Esophagus squamous epithelium (tissue), 5 donors: ENCODE results near the gene DAP3. TPM values are rescaled to one million over a fixed set of nuclear protein-coding genes. Genes with fewer than 3 reads are reported as not detected.
"Not testable (repeated sequence)": the region's sequence is repeated elsewhere in the genome, so short reads cannot be mapped to it uniquely, and the experiment has no call there.

Experiments used
- DNase-seq: peaks from one replicate; lab custom pipeline; 2025; lab: John Stamatoyannopoulos, UW
- H3K27ac ChIP-seq, 4 donors: fragments of 200-600 bp; sonication (generic); one replicate each; pipeline ENCODE4 v1.5.1; 2016 to 2019; ENCODE audit warnings: mild to moderate bottlenecking in 1 of 4
- H3K27me3 ChIP-seq, 4 donors: fragments of 200-600 bp; sonication (generic); 1 replicate in 3 of 4; 2 replicates in 1 of 4; pipeline versions ENCODE4 v1.5.1 to v1.6.0; 2017 to 2021; ENCODE audit warnings: antibody characterized with exemption in 1 of 4
- H3K36me3 ChIP-seq, 3 donors: fragments of 200-600 bp; sonication (generic); one replicate each; pipeline ENCODE4 v1.5.1; 2016 to 2019
- H3K4me1 ChIP-seq, 3 donors: fragments of 200-600 bp; sonication (generic); one replicate each; pipeline ENCODE4 v1.5.1; 2017 to 2019
- H3K4me3 ChIP-seq, 4 donors: fragments of 200-600 bp; sonication (generic); 1 replicate in 3 of 4; 2 replicates in 1 of 4; pipeline ENCODE4 v1.5.1; 2016 to 2019; ENCODE audit warnings: mild to moderate bottlenecking in 2 of 4, moderate library complexity in 1 of 4
- H3K9me3 ChIP-seq, 3 donors: fragments of 200-600 bp; sonication (generic); one replicate each; pipeline ENCODE4 v1.5.1; 2016 to 2019
- CTCF ChIP-seq, 6 experiments: fragments of 450-650 bp in 4 of 6; fragments of 200-600 bp in 2 of 6; sonication (generic) in 2 of 6; IDR thresholded peaks; one replicate each; pipeline ENCODE4 v1.5.1; 2016 to 2019; ENCODE audit warnings: antibody characterized with exemption in 6 of 6, mild to moderate bottlenecking in 4 of 6, moderate library complexity in 4 of 6
- POLR2A ChIP-seq, 4 donors: fragments of 450-650 bp; IDR thresholded peaks; one replicate each; pipeline ENCODE4 v1.6.1; 2017; ENCODE audit warnings: antibody characterized with exemption in 4 of 4, mild to moderate bottlenecking in 4 of 4, moderate library complexity in 3 of 4
- WGBS, 2 donors: methylation state at CpG; one replicate each; pipeline ENCODE4 v1.1.5; 2018; 5-methylcytosine and 5-hydroxymethylcytosine counted together
- intact Hi-C: fragments of 100-400 bp; cut with DNase I; formaldehyde crosslinking; loops from one replicate; pipeline ENCODE4 v1.15.0; 2022
- total RNA-seq, 4 donors: library from RNA; depleted of rRNA; stranded (reverse); fragments of >200 nt; gene quantifications; one replicate each; pipeline ENCODE4 v1.1.0, GENCODE V29; 2016
- donor health status: DM: yes; HTN: yes; CAD: no.

Gene DAP3
- total RNA-seq, result 100 to 1,000 TPM in 1 of 4 donors, 10 to 100 TPM in 3; 59.9 to 144 (median 78.5) TPM

GRCh38 chr1:155689081-155689607 lies at the start of gene DAP3:
Gene DAP3, plus strand, starts transcription at chr1:155689091. Its CDS starts 20,689 bp downstream, at chr1:155709780.
- TF ChIP-seq POLR2A (IDR thresholded peaks at IDR 0.05), result peak in 1 of 4 donors; percentile 22
- peaks cover 13 to 51% (median 30%) of the 10 kb centered on the region in 3 donors for H3K4me1 ChIP-seq
- peaks cover 0 to 24% (median 0%) of the 10 kb centered on the region in 3 donors for H3K36me3 ChIP-seq

GRCh38 chr1:155640367-155640766 lies 48.5 kb upstream of the DAP3 start:
- H3K9me3 ChIP-seq, result peaks cover 0 to 25% (median 23%) of the 10 kb centered on the region in 3 donors
- no peak for DNase-seq
- H3K4me3 ChIP-seq, result no peak overlapping the region
- intact Hi-C loops, result no loop called here
- no peak overlapping the region for H3K27ac ChIP-seq
- H3K36me3 ChIP-seq, result no peaks in the 10 kb centered on the region
- TF ChIP-seq POLR2A (IDR thresholded peaks at IDR 0.05) (no peak), CTCF (IDR thresholded peaks at IDR 0.05) (no peak)
- peaks cover 2 to 17% (median 7%) of the 10 kb centered on the region in 3 donors for H3K4me1 ChIP-seq
- H3K27me3 ChIP-seq, result no peaks in the 10 kb centered on the region

More at GRCh38 chr1:155689081-155689607, at the start of gene DAP3:
- Histone ChIP-seq H3K27ac (peak within 1 kb of the TSS; percentile 95 to 99 (median 98)), H3K4me3 (peak within 1 kb of the TSS; percentile 91 to 99 (median 93))
- DNase-seq, intact Hi-C loops, H3K9me3 ChIP-seq, H3K27me3 ChIP-seq: not testable (repeated sequence)
- WGBS, 2 donors, result 1% methylated on average over 15 to 17 of the region's 28 CpGs

- DNase-seq, H3K27ac ChIP-seq, H3K4me3 ChIP-seq, H3K27me3 ChIP-seq, H3K36me3 ChIP-seq, intact Hi-C loops: not testable (repeated sequence)
- Histone ChIP-seq H3K4me1 (peaks cover 7 to 16% (median 16%) of the 10 kb centered on the region in 3 donors), H3K9me3 (peaks cover 0 to 25% (median 23%) of the 10 kb centered on the region in 3 donors)
- WGBS, 2 donors, result 82 to 84% methylated on average over 11 of the region's 11 CpGs
Observed at GRCh38 chr1:155642559-155643180, 46.2 kb upstream of the DAP3 start.

GRCh38 chr1:155643230-155643629 lies 45.7 kb upstream of the DAP3 start:
- Histone ChIP-seq H3K4me3 (no peak overlapping the region), H3K27ac (no peak overlapping the region), H3K4me1 (peaks cover 7 to 22% (median 21%) of the 10 kb centered on the region in 3 donors), H3K27me3 (no peaks in the 10 kb centered on the region), H3K9me3 (peaks cover 0 to 25% (median 23%) of the 10 kb centered on the region in 3 donors), H3K36me3 (no peaks in the 10 kb centered on the region)
- TF ChIP-seq POLR2A (IDR thresholded peaks at IDR 0.05) (no peak), CTCF (IDR thresholded peaks at IDR 0.05) (no peak)
- WGBS, 2 donors, result 89% methylated on average over 3 of the region's 3 CpGs
- DNase-seq, result no peak
- intact Hi-C loops, result no loop called here

GRCh38 chr1:155645034-155645598 lies 43.8 kb upstream of the DAP3 start:
- peak overlapping the region in 1 of 4 donors; percentile 13 for H3K27ac ChIP-seq
- DNase-seq, result no peak

More at GRCh38 chr1:155645034-155645598, 43.8 kb upstream of the DAP3 start:
- 40 to 72% methylated on average over 4 of the region's 4 CpGs for WGBS, 2 donors
- intact Hi-C loops, result no loop called here
- no peaks in the 10 kb centered on the region for H3K36me3 ChIP-seq
- H3K4me3 ChIP-seq, result no peak overlapping the region
- peaks cover 0 to 25% (median 23%) of the 10 kb centered on the region in 3 donors for H3K9me3 ChIP-seq
- peaks cover 7 to 37% (median 29%) of the 10 kb centered on the region in 3 donors for H3K4me1 ChIP-seq
- TF ChIP-seq CTCF (IDR thresholded peaks at IDR 0.05), result no peak
- no peak for TF ChIP-seq POLR2A (IDR thresholded peaks at IDR 0.05)
- no peaks in the 10 kb centered on the region for H3K27me3 ChIP-seq
